ENCODE results near the gene RUNX1.

DNA sequence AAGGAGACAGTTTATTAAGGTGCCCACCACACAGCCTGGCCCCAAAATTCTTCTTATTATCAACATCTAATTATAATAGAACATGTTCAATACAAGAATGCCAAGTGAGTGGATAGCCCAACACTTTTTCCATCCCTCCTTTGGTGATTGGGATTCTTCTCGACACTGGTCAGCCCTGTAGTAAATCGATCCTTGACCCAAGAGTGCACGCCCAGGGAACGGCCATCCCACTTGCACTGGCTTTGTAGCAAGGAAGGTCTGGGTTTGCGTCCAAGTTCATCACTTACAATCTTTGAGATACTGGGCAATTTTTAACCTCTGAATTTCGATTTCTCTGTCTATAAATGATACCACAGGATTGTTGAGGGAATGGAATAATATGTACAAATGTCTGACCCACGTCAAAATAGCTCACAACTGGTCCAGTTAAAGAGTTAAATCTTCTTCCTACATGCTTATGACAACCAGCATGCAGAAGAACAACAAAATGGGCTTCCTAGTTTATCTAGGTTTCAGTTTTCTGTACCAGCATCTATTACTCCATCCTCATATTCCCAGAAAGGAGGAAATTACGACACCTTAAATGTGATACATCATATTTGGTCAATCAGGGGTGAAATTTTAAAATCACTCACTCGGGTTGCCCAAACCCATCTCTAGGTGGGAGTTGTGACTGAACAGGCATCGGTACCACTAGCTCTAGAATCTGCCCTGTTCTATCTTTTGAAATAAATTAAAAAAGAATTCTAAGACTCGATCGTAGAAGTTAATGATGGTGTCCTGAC lies 218.5 kb downstream of the RUNX1 start:
- TF ChIP-seq, protein P1, sequence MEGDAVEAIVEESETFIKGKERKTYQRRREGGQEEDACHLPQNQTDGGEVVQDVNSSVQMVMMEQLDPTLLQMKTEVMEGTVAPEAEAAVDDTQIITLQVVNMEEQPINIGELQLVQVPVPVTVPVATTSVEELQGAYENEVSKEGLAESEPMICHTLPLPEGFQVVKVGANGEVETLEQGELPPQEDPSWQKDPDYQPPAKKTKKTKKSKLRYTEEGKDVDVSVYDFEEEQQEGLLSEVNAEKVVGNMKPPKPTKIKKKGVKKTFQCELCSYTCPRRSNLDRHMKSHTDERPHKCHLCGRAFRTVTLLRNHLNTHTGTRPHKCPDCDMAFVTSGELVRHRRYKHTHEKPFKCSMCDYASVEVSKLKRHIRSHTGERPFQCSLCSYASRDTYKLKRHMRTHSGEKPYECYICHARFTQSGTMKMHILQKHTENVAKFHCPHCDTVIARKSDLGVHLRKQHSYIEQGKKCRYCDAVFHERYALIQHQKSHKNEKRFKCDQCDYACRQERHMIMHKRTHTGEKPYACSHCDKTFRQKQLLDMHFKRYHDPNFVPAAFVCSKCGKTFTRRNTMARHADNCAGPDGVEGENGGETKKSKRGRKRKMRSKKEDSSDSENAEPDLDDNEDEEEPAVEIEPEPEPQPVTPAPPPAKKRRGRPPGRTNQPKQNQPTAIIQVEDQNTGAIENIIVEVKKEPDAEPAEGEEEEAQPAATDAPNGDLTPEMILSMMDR (IDR thresholded peaks at IDR 0.05) = no peak
- TF ChIP-seq POLR2A (IDR thresholded peaks at IDR 0.05) = no peak
